GM19455 (cell line): ENCODE data around the gene BPTF.
A peak's percentile ranks its signal among the peaks of the same experiment; 100 is the strongest.
"Not testable (repeated sequence)": the region's sequence is repeated elsewhere in the genome, so short reads cannot be mapped to it uniquely, and the experiment has no call there.

Experiments used
- ATAC-seq: cut with Tn5 transposase; IDR thresholded peaks from one replicate; pipeline ENCODE4 v1.9.1; 2021; ENCODE audit not compliant: unreplicated experiment

BPTF gene

GRCh38 chr17:67824735-67825626 is at the start of gene BPTF:
Gene BPTF (plus strand): TSS chr17:67825503. CDS start chr17:67825725, 222 bp downstream.
- ATAC-seq: peak; percentile 81

DNA sequence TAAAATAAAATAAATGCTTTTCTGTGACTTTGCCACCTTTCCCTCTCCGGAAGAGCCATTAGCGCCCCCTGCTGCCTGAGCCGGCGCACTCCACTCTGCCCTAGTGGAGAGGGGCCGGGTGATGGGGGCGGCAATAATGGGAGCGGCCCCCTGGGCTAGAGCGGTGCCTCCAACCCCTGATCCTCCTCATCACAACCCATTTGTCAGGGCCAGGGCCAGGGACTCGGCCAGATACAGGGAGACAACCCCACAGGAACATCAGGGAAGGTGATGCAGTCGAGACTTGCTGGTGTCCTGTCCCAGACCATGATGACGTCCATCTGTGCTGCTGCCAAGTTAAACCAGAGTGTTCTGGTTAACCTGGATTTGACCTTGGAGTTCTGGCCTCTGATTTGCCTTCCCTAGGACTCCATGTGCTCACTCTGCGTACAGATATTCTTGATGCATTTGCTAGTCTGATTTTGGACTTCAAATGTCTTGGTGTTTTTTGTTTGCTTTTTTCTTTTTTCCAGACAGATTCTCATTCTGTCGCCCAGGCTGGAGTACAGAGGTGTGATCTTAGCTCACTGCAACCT is 46.1 kb upstream of the BPTF start:
- no peak for ATAC-seq

DNA sequence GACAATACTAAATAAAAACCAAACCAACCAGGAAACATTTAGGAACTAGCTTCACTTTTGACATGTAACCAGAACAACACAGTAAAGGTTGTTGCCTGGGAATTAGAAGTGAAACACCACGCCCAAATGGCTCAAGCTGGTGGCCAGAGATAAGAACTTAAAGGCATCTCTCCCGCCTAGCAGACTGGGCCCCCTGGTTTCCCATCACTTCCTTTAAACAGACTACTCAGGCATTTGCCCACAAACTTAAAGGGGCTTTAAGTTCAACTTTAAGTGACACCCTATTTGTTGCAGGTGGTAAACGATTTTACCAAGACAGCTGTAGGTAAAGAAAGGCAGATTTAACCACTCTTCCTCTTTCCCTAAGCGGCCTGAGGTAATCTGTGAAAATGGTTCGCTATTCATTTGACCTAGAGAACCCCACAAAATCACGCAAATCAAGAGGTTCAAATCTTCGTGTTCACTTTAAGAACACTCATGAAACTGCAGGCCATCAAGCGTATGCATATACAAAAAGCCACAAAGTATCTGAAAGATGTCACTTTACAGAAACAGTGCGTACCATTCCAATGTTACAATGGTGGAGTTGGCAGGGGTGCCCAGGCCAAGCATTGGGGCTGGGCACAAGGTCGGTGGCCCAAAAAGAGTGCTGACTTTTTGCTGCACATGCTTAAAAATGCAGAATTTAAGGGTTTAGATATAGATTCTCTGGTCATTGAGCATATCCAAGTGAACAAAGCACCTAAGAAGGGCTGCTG is 40.8 kb upstream of the BPTF start:
- ATAC-seq: no peak

- ATAC-seq: no peak
Measured at GRCh38 chr17:67785122-67785477, 40.2 kb upstream of the BPTF start.

DNA sequence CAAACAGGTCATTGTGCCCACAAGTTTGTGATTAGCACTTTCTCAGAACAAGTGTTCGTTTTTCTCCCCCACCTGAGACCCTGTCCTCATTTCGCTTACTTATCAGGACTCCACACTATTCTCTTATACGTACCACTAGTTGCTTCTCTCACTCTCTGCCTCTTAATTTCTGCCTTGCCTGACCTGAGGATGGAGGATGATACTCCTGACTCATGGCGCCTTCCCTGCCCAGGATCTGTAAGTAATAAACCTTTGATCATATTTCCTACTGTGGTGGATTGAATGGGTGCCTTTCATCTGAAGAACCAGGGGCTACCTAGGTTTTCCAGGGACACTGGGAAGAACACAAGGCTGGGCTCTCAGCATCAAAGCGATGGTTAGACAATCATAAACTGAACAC is 39.8 kb upstream of the BPTF start:
- ATAC-seq: no peak

GRCh38 chr17:67800495-67800928 is 24.8 kb upstream of the BPTF start:
- ATAC-seq: peak; percentile 91

GRCh38 chr17:67801626-67802175 is 23.6 kb upstream of the BPTF start:
- ATAC-seq: no peak

- ATAC-seq: no peak
Measured at GRCh38 chr17:67810464-67810863, 14.8 kb upstream of the BPTF start.

- not testable (repeated sequence) for ATAC-seq
Measured at GRCh38 chr17:67812380-67812779, 12.9 kb upstream of the BPTF start.

DNA sequence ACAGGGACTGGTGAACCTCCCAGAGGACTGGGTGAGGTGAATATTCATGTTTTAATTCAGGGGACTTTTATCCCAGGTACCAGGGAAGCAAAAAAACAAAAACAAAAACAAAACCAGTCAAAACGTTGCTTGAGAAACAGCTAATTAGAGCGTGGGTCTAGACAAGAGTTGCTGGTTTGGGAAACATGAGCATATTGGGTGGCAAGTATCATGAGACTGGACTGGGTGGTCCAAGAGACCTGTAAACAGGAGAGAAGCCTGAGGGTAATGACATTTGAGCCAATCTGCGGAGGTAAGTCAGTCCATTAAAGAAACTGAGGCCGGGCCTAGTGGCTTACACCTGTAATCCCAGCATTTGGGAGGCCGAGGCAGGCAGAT is 11.5 kb upstream of the BPTF start:
- ATAC-seq: no peak

DNA sequence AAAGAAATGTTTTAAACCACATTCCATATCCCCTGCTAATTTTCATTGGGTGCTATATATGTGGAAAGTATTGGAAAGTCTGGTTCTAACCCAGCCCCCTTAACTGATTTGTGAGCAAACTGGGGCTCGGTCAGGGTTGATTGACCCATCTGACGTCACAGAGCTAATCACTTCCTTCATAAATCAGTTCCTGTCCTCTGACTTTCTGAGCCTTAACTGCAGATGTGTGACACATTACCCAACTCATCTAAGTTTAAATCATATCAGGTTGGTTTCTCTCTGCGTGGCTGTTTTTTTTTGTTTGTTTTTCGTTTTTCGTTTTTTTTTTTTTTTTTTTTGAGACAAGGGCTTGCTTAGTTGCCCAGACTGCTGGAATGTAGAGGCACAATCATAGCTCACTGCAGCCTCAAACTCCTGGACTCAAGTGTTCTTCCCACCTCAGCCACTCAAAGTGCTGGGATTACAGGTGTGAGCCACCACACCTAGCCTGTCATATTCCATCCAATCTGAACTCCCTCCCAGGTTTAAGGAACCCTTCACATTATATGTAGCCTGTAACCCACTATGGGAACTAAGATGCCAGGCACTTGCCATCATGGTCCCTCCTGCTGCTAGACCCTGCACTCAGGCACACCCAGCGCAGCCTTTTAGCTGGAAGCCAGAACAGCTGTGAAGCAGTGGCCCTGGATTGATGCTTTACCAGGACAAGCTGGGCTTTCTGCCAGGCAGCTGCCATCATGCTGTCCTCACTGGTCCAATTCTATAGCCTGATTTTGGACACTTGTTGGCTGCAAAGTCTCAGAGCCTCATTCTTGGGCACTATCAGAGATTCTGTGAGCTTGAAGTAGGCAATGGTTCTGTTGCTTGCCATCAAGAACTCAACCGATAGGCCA is 6.9 kb upstream of the BPTF start:
- peak; percentile 55 for ATAC-seq

DNA sequence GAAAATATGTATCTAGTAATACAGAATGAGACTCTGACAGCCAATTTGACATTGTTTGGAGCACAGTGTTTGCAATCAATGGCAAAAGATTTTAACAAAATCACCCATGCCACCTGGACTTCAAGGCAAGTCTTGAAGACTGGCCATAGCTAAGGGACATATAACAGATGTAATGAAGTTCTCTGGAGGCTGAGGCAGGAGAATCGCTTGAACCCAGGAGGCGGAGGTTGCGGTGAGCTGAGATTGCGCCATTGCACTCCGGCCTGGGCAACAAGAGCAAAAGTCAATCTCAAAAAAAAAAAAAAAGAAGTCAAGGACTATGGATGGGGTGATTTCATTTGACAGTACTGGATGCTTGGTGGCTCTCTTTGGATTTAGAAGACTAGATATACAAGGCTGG is 5.6 kb upstream of the BPTF start:
- ATAC-seq: no peak

- no peak for ATAC-seq
Measured at GRCh38 chr17:67821871-67822367, 3.4 kb upstream of the BPTF start.

DNA sequence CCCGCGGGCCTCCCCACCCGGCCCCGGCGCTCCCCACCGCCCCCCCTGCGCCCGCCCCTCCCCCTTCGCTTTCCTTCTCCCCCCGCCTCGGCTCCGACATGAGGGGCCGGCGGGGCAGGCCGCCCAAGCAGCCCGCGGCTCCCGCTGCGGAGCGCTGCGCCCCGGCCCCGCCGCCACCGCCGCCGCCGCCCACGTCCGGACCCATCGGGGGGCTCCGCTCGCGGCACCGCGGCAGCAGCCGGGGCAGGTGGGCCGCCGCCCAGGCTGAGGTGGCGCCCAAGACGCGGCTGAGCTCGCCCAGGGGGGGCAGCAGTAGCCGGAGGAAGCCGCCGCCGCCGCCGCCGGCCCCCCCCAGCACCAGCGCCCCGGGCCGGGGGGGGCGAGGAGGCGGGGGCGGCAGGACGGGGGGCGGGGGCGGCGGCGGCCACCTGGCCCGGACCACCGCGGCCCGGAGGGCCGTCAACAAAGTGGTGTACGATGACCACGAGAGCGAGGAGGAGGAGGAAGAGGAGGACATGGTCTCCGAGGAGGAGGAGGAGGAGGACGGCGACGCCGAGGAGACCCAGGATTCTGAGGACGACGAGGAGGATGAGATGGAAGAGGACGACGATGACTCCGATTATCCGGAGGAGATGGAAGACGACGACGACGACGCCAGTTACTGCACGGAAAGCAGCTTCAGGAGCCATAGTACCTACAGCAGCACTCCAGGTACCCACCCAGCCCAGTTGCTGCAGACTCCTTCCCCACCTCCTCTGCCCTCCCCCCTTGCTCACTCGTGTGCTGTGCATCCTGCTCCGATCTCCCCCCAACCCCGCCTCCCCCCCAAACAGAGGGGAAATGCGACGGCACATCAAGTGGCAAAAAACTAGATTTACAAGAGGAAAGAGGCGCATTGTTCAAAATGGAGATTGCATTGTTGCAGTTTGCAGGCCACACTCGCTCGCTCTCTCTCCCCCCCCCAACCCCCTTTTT is 611 bp downstream of the BPTF start:
- ATAC-seq: peak; percentile 40

DNA sequence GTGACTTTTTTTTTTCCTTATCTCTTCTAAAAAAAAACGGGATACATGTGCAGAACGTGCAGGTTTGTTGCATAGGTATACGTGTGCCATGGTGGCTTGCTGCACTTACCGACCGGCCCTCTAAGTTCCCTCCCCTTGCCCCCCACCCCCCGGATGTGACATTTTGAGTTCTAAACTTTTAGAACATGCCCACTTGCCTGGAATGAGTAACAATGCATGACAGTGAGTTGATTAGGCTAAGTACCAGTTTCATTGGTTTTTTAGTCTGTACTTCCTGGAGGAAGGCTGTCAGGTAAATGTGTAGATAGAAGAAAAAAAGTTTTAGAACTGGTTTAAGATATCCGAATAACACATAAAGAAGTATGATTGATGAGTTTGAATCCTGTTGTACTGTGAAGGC is 4.0 kb downstream of the BPTF start:
- no peak for ATAC-seq

- ATAC-seq: no peak
Measured at GRCh38 chr17:67830440-67830839, 5.1 kb downstream of the BPTF start.

DNA sequence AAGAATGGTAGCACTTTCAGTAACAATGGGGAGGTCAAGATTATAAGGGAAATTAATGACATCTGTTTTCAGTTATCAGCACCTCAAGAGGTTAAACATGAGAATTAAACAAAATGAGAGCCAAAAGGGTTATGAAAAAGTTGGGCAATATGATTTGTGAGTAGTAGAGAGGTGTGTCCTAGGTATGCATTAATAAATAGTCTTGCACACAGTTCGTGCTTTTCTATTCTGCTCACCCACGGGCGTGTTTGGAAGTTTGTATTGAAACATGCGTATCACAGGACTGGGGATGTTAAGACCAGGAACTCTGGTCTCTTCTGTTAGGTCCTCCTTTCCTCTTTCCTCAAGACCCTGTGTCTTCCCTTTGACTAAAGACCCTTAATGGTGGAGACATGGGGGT is 6.0 kb downstream of the BPTF start:
- no peak for ATAC-seq

DNA sequence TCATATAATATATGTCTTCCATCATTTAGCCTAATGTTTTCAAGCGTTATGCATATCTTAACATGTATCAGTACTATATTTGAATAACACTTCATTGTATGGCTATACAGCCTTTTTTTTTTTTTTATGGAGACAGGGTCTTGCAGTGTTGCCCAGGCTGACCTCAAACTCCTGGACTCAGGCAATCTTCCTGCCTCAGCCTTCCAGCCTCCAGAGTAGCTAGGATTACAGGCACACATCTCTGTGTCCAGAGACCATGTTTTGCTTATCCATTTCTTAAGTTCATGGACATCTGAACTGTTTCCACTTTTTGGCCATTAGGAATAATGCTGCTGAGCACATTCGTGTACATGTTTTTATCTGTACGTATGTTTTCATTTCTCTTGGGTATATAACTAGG is 7.8 kb downstream of the BPTF start:
- no peak for ATAC-seq

- ATAC-seq: no peak
Measured at GRCh38 chr17:67833946-67834631, 8.8 kb downstream of the BPTF start.
